Heart left ventricle (tissue), 16 donors: Measurements from ENCODE around the gene SLC22A8. TPM values are rescaled to one million over a fixed set of nuclear protein-coding genes. Genes with fewer than 3 reads are reported as not detected.
A peak's percentile ranks its signal among the peaks of the same experiment; 100 is the strongest.

Experiments used
- ATAC-seq, 4 donors: fragments of 200-7000 bp; cut with Tn5 transposase; one replicate each; pipeline ENCODE4 v1.9.1; 2020 to 2022; ENCODE audit warnings: moderate library complexity in 4 of 4, mild to moderate bottlenecking in 3 of 4, moderate number of reproducible peaks in 1 of 4
- DNase-seq, 5 donors: peaks; one replicate each; pipeline ENCODE4 v3.0.0-alpha.2; 2020
- H3K27ac ChIP-seq, 12 donors: fragments of 200-600 bp; sonication (generic) in 4 of 12; one replicate each; pipeline versions ENCODE4 v1.5.0 to v1.8.0; 2016 to 2022; ENCODE audit warnings: mild to moderate bottlenecking in 2 of 12
- H3K27me3 ChIP-seq, 9 donors: fragments of 200-600 bp; sonication (generic) in 2 of 9; one replicate each; pipeline versions ENCODE4 v1.5.1 to v1.8.0; 2016 to 2022; ENCODE audit warnings: mild to moderate bottlenecking in 3 of 9
- H3K36me3 ChIP-seq, 9 donors: fragments of 200-600 bp; sonication (generic) in 2 of 9; one replicate each; pipeline versions ENCODE4 v1.5.0 to v1.8.0; 2018 to 2022; ENCODE audit warnings: mild to moderate bottlenecking in 2 of 9
- H3K4me1 ChIP-seq, 12 donors: fragments of 200-600 bp; sonication (generic) in 4 of 12; one replicate each; pipeline versions ENCODE4 v1.5.0 to v1.8.0; 2016 to 2022; ENCODE audit warnings: mild to moderate bottlenecking in 3 of 12
- H3K4me3 ChIP-seq, 12 donors: fragments of 200-600 bp; sonication (generic) in 4 of 12; one replicate each; pipeline versions ENCODE4 v1.5.0 to v1.8.0; 2017 to 2022; ENCODE audit warnings: mild to moderate bottlenecking in 9 of 12, moderate library complexity in 4 of 12
- H3K9me3 ChIP-seq, 12 donors: fragments of 200-600 bp; sonication (generic) in 4 of 12; one replicate each; pipeline versions ENCODE4 v1.5.0 to v1.8.0; 2016 to 2022; ENCODE audit warnings: mild to moderate bottlenecking in 1 of 12
- CTCF ChIP-seq, 12 donors: fragments of 200-600 bp; sonication (generic) in 4 of 12; IDR thresholded peaks; one replicate each; pipeline versions ENCODE4 v1.5.0 to v1.8.0; 2018 to 2022; ENCODE audit warnings: antibody characterized with exemption in 12 of 12, mild to moderate bottlenecking in 5 of 12
- POLR2A ChIP-seq, 2 donors: fragments of 450-650 bp; IDR thresholded peaks; one replicate each; pipeline ENCODE4 v1.6.1; 2017; ENCODE audit warnings: antibody characterized with exemption in 2 of 2, mild to moderate bottlenecking in 2 of 2, moderate library complexity in 2 of 2
- WGBS, 4 donors: extraction: QIAGEN DNeasy Blood & Tissue Kit in 2 of 4; methylation state at CpG; one replicate each; pipeline versions ENCODE4 v1.1.5 to v1.1.7; 2013 to 2018; 5-methylcytosine and 5-hydroxymethylcytosine counted together
- intact Hi-C, 10 donors: fragments of 100-400 bp; cut with DNase I; formaldehyde crosslinking; loops; one replicate each; pipeline versions ENCODE4 v1.11.1 to v1.14.2; 2022
- polyA plus RNA-seq, 2 donors: library from polyadenylated mRNA; stranded (reverse); fragments of 200-250 nt; gene quantifications; one replicate each; pipeline ENCODE4 v1.2.3, GENCODE V29; 2013
- total RNA-seq, 9 donors: library from RNA; depleted of rRNA in 2 of 9; stranded (reverse); fragments of >200 nt in 2 of 9; fragmentation: NEBNext Ultra II Directional in 3 of 9; extraction: Animal tissue kit (Norgen Biotek cat#: 25700) in 3 of 9; gene quantifications; one replicate each; pipeline versions ENCODE4 v1.1.0 to v1.2.4, GENCODE V29; 2016 to 2023
- donor health status: ischemic (EF 13 %, LVEDD 7.1; RV severe dilation, severe dysfunction).
- donor health status: healthy with polysubstance abuse.
- donor health status: DM: no; HTN: yes; CAD: no.
- donor health status: DM: no; HTN: no; CAD: no.
- donor health status: ischemic (EF 25% LVEDD 6.9; RV normal size, moderate dysfunction).
- donor health status: ischemic (EF 25% LVEDD 5.7; RV mildly dilated, moderate dysfunction).
- donor health status: healthy.
- donor health status: DM: yes; HTN: yes; CAD: no.
- donor health status: ischemic (EF 35%, LVEDD 5.7; RV mildly dilated, moderate dysfunction).
- donor health status: nonischemic (EF 11% LVEDD 7.7; RV severe dilation, severe dysfunction).
- donor health status: DM: yes; HTN: yes; CAD: no.
- donor health status: PGD.
- donor health status: ischemic (EF 29% LVEDD 5.4; RV normal size, mild dysfunction).
- donor health status: nonischemic (EF 23%, LVEDD 6.1; RV moderate dilation, normal function).

SLC22A8 gene
- total and polyA plus RNA-seq, 11 donors: not detected

GRCh38 chr11:62983536-62984199 is 32.0 kb downstream of the SLC22A8 start:
- H3K4me3 ChIP-seq: no peak overlapping the region
- ATAC-seq: peak in 1 of 4 donors; percentile 25
- no peak overlapping the region for H3K27ac ChIP-seq
- H3K27me3 ChIP-seq: no peaks in the 10 kb centered on the region
- 89 to 95% (median 91%) methylated on average over 10 to 13 of the region's 13 CpGs for WGBS, 4 donors
- TF ChIP-seq POLR2A (IDR thresholded peaks at IDR 0.05) (no peak), CTCF (IDR thresholded peaks at IDR 0.05) (no peak)
- intact Hi-C loops: no loop called here
- no peaks in the 10 kb centered on the region for H3K4me1 ChIP-seq
- no peaks in the 10 kb centered on the region for H3K9me3 ChIP-seq
- DNase-seq: no peak
- no peaks in the 10 kb centered on the region for H3K36me3 ChIP-seq

- Histone ChIP-seq H3K27ac (no peak overlapping the region), H3K27me3 (no peaks in the 10 kb centered on the region), H3K4me1 (no peaks in the 10 kb centered on the region), H3K36me3 (no peaks in the 10 kb centered on the region), H3K4me3 (no peak overlapping the region), H3K9me3 (no peaks in the 10 kb centered on the region)
- TF ChIP-seq POLR2A (IDR thresholded peaks at IDR 0.05) (no peak), CTCF (IDR thresholded peaks at IDR 0.05) (no peak)
- DNase-seq (no peak), ATAC-seq (no peak)
- intact Hi-C loops: no loop called here
- 81 to 92% (median 85%) methylated on average over 7 of the region's 7 CpGs for WGBS, 4 donors
Measured at GRCh38 chr11:62981743-62982142, 33.9 kb downstream of the SLC22A8 start.

GRCh38 chr11:62980133-62980760 is 35.4 kb downstream of the SLC22A8 start:
- Histone ChIP-seq H3K4me3 (no peak overlapping the region), H3K27me3 (no peaks in the 10 kb centered on the region), H3K9me3 (no peaks in the 10 kb centered on the region), H3K4me1 (peaks cover 0 to 5% (median 1%) of the 10 kb centered on the region in 12 donors), H3K36me3 (no peaks in the 10 kb centered on the region), H3K27ac (no peak overlapping the region)
- intact Hi-C loops: no loop called here
- WGBS, 4 donors: 22 to 42% (median 34%) methylated on average over 1 of the region's 1 CpG
- TF ChIP-seq CTCF (IDR thresholded peaks at IDR 0.05) (no peak), POLR2A (IDR thresholded peaks at IDR 0.05) (no peak)
- ATAC-seq: no peak
- DNase-seq: no peak

- no peak for TF ChIP-seq POLR2A (IDR thresholded peaks at IDR 0.05)
- TF ChIP-seq CTCF (IDR thresholded peaks at IDR 0.05): no peak
- intact Hi-C loops: loop anchor here in 5 of 10 donors (5.0 to 10.0 kb wide), 3 partner anchors 61 to 71 kb away; no protein-coding TSS in a partner anchor
- no peak overlapping the region for H3K4me3 ChIP-seq
Measured at GRCh38 chr11:62976109-62976508, 39.5 kb downstream of the SLC22A8 start.

More at GRCh38 chr11:62976109-62976508, 39.5 kb downstream of the SLC22A8 start:
- no peaks in the 10 kb centered on the region for H3K9me3 ChIP-seq
- H3K36me3 ChIP-seq: no peaks in the 10 kb centered on the region
- no peak for DNase-seq
- peaks cover 0 to 4% (median 0%) of the 10 kb centered on the region in 9 donors for H3K27me3 ChIP-seq
- H3K27ac ChIP-seq: no peak overlapping the region
- peaks cover 0 to 15% (median 5%) of the 10 kb centered on the region in 12 donors for H3K4me1 ChIP-seq
- ATAC-seq: no peak
- WGBS, 4 donors: 78 to 81% (median 81%) methylated on average over 5 of the region's 5 CpGs
